Measurements from ENCODE around the gene WDR27.

GRCh38 chr6:169660751-169661390 is 41.0 kb downstream of the WDR27 start:
- TF ChIP-seq, protein P1, sequence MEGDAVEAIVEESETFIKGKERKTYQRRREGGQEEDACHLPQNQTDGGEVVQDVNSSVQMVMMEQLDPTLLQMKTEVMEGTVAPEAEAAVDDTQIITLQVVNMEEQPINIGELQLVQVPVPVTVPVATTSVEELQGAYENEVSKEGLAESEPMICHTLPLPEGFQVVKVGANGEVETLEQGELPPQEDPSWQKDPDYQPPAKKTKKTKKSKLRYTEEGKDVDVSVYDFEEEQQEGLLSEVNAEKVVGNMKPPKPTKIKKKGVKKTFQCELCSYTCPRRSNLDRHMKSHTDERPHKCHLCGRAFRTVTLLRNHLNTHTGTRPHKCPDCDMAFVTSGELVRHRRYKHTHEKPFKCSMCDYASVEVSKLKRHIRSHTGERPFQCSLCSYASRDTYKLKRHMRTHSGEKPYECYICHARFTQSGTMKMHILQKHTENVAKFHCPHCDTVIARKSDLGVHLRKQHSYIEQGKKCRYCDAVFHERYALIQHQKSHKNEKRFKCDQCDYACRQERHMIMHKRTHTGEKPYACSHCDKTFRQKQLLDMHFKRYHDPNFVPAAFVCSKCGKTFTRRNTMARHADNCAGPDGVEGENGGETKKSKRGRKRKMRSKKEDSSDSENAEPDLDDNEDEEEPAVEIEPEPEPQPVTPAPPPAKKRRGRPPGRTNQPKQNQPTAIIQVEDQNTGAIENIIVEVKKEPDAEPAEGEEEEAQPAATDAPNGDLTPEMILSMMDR (IDR thresholded peaks at IDR 0.05): no peak
- no peak for TF ChIP-seq POLR2A (IDR thresholded peaks at IDR 0.05)

Data from sigmoid colon (tissue), 3 donors.